Activated CD4-positive, CD25-positive, alpha-beta regulatory T cell treated with anti-CD3 and anti-CD28 coated beads, Interleukin-2, amount 50 U/mL, for 16 hours (primary cell): ENCODE data around the gene CYP3A4.
"Not testable (repeated sequence)": the region's sequence is repeated elsewhere in the genome, so short reads cannot be mapped to it uniquely, and the experiment has no call there.

Experiments used
- DNase-seq: peaks from one replicate; pipeline ENCODE4 v3.0.0-alpha.2; 2020; ENCODE audit warnings: low read depth, low spot score

CYP3A4 gene

DNA sequence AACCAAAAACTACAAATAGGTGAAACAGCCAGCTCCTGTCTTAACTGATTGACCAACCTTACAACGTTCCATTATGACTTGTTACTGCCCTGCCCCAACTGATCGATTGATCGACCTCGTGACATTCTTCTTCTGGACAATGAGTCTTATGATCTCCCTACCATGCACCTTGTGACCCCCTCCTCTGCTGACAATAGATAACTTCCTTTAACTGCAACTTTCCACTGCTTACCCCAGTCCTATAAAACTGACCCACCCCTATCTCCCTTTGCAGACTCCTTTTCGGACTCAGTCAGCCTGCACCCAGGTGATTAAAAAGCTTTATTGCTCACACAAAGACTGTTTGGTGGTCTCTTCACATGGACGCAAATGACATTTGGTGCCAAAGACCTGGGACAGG is 60.8 kb downstream of the CYP3A4 start:
- not testable (repeated sequence) for DNase-seq

DNA sequence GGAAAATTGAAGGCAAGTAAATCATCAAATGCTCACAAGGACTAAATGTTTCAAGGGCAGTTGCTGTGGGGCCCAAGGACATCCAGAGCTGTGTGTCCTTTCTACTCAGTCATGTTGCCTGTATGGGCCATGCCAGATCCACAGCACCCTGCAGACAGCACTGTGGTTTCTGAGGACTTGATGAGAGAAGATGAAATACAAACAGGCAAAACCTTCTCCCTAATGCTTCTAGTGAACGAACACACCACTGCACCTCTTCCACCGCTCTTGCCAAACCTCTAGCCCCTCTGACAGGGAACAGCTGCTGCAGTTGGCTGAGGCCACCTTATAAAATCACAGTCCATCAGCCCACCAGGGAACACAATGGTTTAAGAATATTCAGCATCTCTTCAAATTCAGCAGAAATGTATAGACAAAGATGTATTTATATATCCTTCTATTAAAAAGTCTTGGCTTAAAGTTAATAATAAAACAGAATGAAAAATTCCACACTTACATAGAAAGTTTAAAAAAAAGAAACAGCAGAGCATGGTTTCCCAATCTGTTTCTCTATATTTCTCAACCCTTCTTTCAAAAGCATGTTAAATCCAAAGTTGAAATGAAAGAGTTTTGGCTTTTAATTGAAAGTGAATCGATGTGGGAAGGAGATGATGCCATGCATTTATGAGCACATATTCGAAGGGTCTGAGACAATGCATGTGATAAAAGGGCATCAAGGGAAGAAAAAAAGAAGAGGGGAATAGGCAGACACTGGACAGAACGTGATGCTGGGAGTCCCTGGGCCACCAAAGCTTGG is 63.0 kb downstream of the CYP3A4 start:
- DNase-seq: no peak

DNA sequence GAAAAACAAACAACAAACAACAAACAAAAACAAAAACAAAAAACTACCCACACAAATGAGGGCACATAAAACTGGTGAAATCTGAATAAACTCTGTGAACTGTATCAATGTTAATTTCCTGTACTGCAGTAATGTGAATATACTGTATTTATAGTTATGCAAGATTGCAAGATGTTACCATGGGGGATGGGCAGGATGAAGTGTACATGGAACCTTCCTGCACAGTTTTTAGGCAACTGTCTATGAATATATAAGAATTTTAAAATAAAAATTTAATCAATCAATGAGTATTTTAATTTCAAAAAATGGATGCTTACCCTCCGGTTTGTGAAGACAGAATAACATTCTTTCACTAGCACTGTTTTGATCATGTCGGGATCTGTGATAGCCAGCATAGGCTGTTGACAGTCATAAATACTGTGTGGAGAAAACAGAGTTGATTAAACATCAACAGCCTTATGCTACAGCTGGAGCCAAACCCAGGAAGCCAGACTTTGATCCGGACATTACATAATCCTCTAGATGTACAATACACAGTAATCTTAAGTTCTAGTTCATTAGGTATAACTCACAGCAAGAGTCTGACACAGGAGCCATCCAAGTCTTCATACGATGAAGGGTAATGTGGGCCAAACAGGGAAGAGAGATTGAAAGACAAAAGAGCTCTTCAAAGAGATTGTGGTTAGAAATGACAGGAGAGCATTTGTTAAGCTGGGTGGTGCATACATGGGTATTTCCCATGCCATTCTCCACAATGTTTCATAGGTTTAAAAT is 63.8 kb downstream of the CYP3A4 start:
- DNase-seq: no peak

DNA sequence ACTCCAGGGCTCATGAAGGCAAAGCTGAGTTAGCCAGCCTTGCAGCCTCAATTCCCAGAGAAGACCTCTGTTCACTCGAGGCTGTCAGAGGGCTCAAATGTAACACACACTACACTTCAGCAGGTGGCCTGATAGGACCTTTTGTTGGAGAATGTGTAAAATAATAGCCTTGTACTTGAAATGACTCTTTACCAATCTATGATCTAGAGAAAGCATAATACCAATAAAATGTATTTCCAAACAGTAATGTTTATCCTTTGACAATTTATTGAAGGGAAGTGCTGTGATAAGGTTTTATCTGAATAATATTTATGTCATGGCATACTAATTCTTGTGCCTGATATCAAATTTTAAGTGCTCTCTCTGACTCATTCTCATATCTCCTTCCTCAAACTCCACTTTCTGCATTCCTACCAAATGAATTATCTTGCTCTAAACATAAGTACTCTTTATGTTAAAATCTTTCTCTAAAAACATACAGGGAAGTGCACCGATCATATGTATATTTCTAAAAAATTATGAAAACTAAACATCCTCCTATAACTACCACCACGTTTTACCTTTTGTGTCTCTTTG is 69.9 kb downstream of the CYP3A4 start:
- no peak for DNase-seq

DNA sequence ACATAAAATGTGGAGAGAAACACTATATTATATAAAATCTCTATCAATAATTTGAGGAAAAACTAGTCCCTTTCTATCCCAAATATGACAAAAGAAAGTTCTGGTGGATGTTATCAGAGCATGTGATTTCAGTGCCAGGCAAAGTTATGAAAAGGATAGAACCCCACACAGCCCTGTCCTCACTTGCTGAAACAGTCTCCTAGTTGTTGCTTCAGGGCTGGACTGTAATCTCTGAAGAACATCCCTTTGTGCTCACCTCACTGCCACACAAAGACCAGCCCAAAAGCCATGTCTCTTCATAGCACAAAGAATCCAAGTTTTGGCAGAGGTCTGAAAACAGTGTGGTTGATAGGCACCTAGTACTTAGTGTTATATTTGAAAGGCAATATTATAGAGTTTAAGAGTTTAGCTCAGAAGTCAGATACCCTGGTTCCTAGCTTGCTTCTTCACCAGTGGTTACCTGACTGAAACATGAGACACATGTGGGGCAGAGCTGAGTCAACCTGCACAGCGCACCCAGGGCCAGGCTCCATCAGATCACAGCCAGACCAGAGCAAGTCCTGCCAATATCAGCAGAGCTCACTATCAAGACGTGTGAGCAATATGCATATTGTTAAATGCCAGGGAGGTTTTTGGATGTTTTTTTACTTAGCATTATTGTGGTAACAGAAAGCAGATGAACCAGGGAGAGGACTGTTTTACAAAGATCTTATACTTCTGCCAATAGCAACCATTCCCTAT is 74.0 kb downstream of the CYP3A4 start:
- no peak for DNase-seq

DNA sequence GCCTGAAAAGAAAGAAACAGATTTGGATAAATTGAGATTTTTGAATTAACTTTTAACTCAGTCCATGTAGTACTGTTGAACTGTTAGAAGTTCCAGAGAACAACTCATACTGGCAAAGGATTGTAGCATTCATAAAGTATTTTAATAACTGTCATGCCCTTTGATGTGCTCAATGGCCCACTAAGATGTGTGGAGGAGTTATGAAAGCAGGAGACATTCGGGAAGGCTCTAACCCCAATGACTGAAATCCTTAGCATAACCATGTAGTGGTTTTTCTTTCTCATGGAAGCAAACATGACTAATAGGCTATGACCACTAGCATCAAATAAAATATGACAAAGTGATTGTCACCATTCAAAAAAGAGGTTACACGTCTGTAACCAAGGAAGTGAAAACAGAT is 74.7 kb downstream of the CYP3A4 start:
- DNase-seq: no peak

DNA sequence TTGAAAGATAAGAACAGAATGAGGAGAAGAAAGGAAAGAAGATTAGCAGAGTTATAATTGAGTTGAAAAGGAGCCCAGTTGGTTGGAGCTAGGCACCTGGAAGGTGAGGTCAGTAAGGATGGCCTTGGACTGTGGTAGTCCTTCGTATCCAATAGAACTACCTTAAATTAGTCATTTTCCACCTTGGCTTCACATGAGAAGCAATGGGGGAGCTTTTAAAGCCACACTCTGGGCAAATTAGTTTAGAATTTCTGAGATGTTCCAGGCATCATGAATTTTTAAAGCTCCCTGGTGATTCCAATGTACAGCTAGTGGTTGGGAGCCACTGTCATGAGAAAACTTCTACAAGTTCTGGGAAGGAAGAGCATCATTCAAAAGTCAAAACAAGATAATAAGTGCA is 76.9 kb downstream of the CYP3A4 start:
- DNase-seq: no peak
